HUDEP-2 (cell line): ENCODE measurements around the gene SYNE3.

ENCODE experiments used
- DNase-seq, 76 experiments: peaks; one replicate each; lab custom pipeline; 2025; ENCODE audit not compliant: unreplicated experiment in 76 of 76; lab: John Stamatoyannopoulos, UW

SYNE3 gene

GRCh38 chr14:95477411-95478269, 38.8 kb downstream of the SYNE3 start:
- DNase-seq, result no peak

GRCh38 chr14:95476747-95477146, 39.7 kb downstream of the SYNE3 start:
- DNase-seq, result no peak

GRCh38 chr14:95475540-95476240, 40.8 kb downstream of the SYNE3 start:
- DNase-seq, result no peak

GRCh38 chr14:95474941-95475340, 41.5 kb downstream of the SYNE3 start:
- DNase-seq, result no peak

GRCh38 chr14:95474486-95474885, 42.0 kb downstream of the SYNE3 start:
- no peak for DNase-seq

GRCh38 chr14:95472819-95473251, 43.6 kb downstream of the SYNE3 start:
- DNase-seq, result no peak

- DNase-seq, result no peak
Observed at GRCh38 chr14:95471476-95471875, 45.0 kb downstream of the SYNE3 start.

GRCh38 chr14:95471016-95471415, 45.4 kb downstream of the SYNE3 start:
- no peak for DNase-seq

- DNase-seq, result no peak
Observed at GRCh38 chr14:95469134-95469481, 47.3 kb downstream of the SYNE3 start.

GRCh38 chr14:95468448-95469133, 47.9 kb downstream of the SYNE3 start:
- DNase-seq, result no peak

GRCh38 chr14:95467657-95468056, 48.8 kb downstream of the SYNE3 start:
- no peak for DNase-seq

- DNase-seq, result no peak
Observed at GRCh38 chr14:95467232-95467631, 49.2 kb downstream of the SYNE3 start.
